Vagina (tissue), 2 donors: ENCODE data around the gene VPS13C. TPM values are rescaled to one million over a fixed set of nuclear protein-coding genes. Genes with fewer than 3 reads are reported as not detected.

Experiments used
- DNase-seq, 2 donors: peaks; one replicate each; pipeline ENCODE4 v3.0.0-alpha.2; 2017; ENCODE audit errors: extremely low spot score in 2 of 2
- H3K27ac ChIP-seq: fragments of 200-600 bp; sonication (generic); one replicate; pipeline ENCODE4 v1.5.1; 2019
- H3K27me3 ChIP-seq: fragments of 200-600 bp; sonication (generic); one replicate; pipeline ENCODE4 v1.5.1; 2019
- H3K36me3 ChIP-seq, 2 donors: fragments of 200-600 bp; sonication (generic); one replicate each; pipeline ENCODE4 v1.5.1; 2017 to 2019
- H3K4me1 ChIP-seq: fragments of 200-600 bp; sonication (generic); one replicate; pipeline ENCODE4 v1.5.1; 2019
- H3K4me3 ChIP-seq, 2 donors: fragments of 200-600 bp; sonication (generic); 1 replicate in 1 of 2; 2 replicates in 1 of 2; pipeline ENCODE4 v1.5.1; 2016 to 2019
- H3K9me3 ChIP-seq: fragments of 200-600 bp; sonication (generic); one replicate; pipeline ENCODE4 v1.5.1; 2019
- CTCF ChIP-seq, 3 experiments: fragments of 450-650 bp in 2 of 3; fragments of 200-600 bp in 1 of 3; sonication (generic) in 1 of 3; IDR thresholded peaks; one replicate each; pipeline ENCODE4 v1.5.1; 2017 to 2019; ENCODE audit warnings: antibody characterized with exemption in 3 of 3, mild to moderate bottlenecking in 2 of 3, moderate library complexity in 2 of 3
- POLR2A ChIP-seq, 2 donors: fragments of 450-650 bp; IDR thresholded peaks; one replicate each; pipeline ENCODE4 v1.6.1; 2017; ENCODE audit warnings: antibody characterized with exemption in 2 of 2, mild to moderate bottlenecking in 2 of 2, moderate library complexity in 2 of 2
- POLR2AphosphoS5 ChIP-seq, 2 donors: sonication (generic); formaldehyde crosslinking; IDR thresholded peaks; one replicate each; pipeline ENCODE4 v1.9.0; 2017; ENCODE audit warnings: antibody characterized with exemption in 2 of 2, mild to moderate bottlenecking in 2 of 2, low read depth in 1 of 2; ENCODE audit not compliant: insufficient read depth in 1 of 2
- intact Hi-C: fragments of 100-400 bp; cut with DNase I; formaldehyde crosslinking; loops from one replicate; pipeline ENCODE4 v1.15.1; 2023
- total RNA-seq: library from RNA; depleted of rRNA; stranded (reverse); fragments of >200 nt; gene quantifications from one replicate; pipeline ENCODE4 v1.2.3, GENCODE V29; 2016

Gene VPS13C
- total RNA-seq, 1 donor from 2014 or later = 52.5 TPM

- no peak for DNase-seq
- Histone ChIP-seq H3K27me3 (no peaks in the 10 kb centered on the region), H3K4me3 (no peak overlapping the region), H3K27ac (no peak overlapping the region), H3K36me3 (no peaks in the 10 kb centered on the region), H3K9me3 (no peaks in the 10 kb centered on the region), H3K4me1 (no peaks in the 10 kb centered on the region)
- intact Hi-C loops = no loop called here
- TF ChIP-seq POLR2AphosphoS5 (IDR thresholded peaks at IDR 0.05; ENCODE audit: insufficient read depth in 1 of 2, low read depth in 1 of 2) (peak in 1 of 2 donors; percentile 47), POLR2A (IDR thresholded peaks at IDR 0.05) (no peak), CTCF (IDR thresholded peaks at IDR 0.05) (no peak)
These were observed 15.5 kb upstream of the VPS13C start for GRCh38 chr15:62075595-62076277.

- no peak overlapping the region for H3K27ac ChIP-seq
- DNase-seq = no peak
- TF ChIP-seq POLR2AphosphoS5 (IDR thresholded peaks at IDR 0.05; ENCODE audit: insufficient read depth in 1 of 2, low read depth in 1 of 2) = no peak
- TF ChIP-seq CTCF (IDR thresholded peaks at IDR 0.05) = peak; percentile 32 to 58 (median 49)
- no peaks in the 10 kb centered on the region for H3K36me3 ChIP-seq
- H3K4me3 ChIP-seq = no peak overlapping the region
- H3K9me3 ChIP-seq = no peaks in the 10 kb centered on the region
- H3K4me1 ChIP-seq = peaks cover 8% of the 10 kb centered on the region
- intact Hi-C loops = no loop called here
- H3K27me3 ChIP-seq = no peaks in the 10 kb centered on the region
These were observed 11.6 kb upstream of the VPS13C start for GRCh38 chr15:62071711-62072308.

GRCh38 chr15:62069551-62069950 lies 9.3 kb upstream of the VPS13C start:
- no peak for DNase-seq
- H3K36me3 ChIP-seq = no peaks in the 10 kb centered on the region
- H3K4me1 ChIP-seq = peaks cover 14% of the 10 kb centered on the region
- no peak overlapping the region for H3K27ac ChIP-seq
- H3K9me3 ChIP-seq = no peaks in the 10 kb centered on the region
- no peak overlapping the region for H3K4me3 ChIP-seq
- intact Hi-C loops = no loop called here
- no peaks in the 10 kb centered on the region for H3K27me3 ChIP-seq
- TF ChIP-seq POLR2AphosphoS5 (IDR thresholded peaks at IDR 0.05; ENCODE audit: insufficient read depth in 1 of 2, low read depth in 1 of 2) (no peak), CTCF (IDR thresholded peaks at IDR 0.05) (no peak), POLR2A (IDR thresholded peaks at IDR 0.05) (no peak)

- TF ChIP-seq CTCF (IDR thresholded peaks at IDR 0.05) (no peak), POLR2A (IDR thresholded peaks at IDR 0.05) (no peak), POLR2AphosphoS5 (IDR thresholded peaks at IDR 0.05; ENCODE audit: insufficient read depth in 1 of 2, low read depth in 1 of 2) (no peak)
- no peak for DNase-seq
- intact Hi-C loops = no loop called here
- Histone ChIP-seq H3K4me3 (peak overlapping the region; percentile 54 to 71), H3K9me3 (no peaks in the 10 kb centered on the region), H3K27me3 (no peaks in the 10 kb centered on the region), H3K4me1 (peaks cover 17% of the 10 kb centered on the region), H3K36me3 (no peaks in the 10 kb centered on the region), H3K27ac (peak overlapping the region; percentile 22)
These were observed 8.5 kb upstream of the VPS13C start for GRCh38 chr15:62068810-62069167.
